Adrenal gland (tissue), 12 donors: ENCODE data around the gene ATP2B3. TPM values are rescaled to one million over a fixed set of nuclear protein-coding genes. Genes with fewer than 3 reads are reported as not detected.
A peak's percentile ranks its signal among the peaks of the same experiment; 100 is the strongest.

ENCODE experiments used
- DNase-seq, 7 donors: peaks; one replicate each; pipeline ENCODE4 v3.0.0-alpha.2; 2019 to 2020
- H3K27ac ChIP-seq, 5 donors: fragments of 200-600 bp; sonication (generic) in 4 of 5; 1 replicate in 3 of 5; 2 replicates in 2 of 5; pipeline versions ENCODE4 v1.5.1 to v1.8.0; 2016 to 2020; ENCODE audit warnings: mild to moderate bottlenecking in 1 of 5
- H3K27me3 ChIP-seq: fragments of 200-600 bp; 2 replicates; pipeline ENCODE4 v1.8.0; 2021
- H3K36me3 ChIP-seq, 2 donors: fragments of 200-600 bp; replicated peaks in 1 of 2; 1 replicate in 1 of 2; 2 replicates in 1 of 2; pipeline versions ENCODE4 v1.5.1 to v1.8.0; 2018 to 2022
- H3K4me1 ChIP-seq, 2 donors: fragments of 200-600 bp; replicated peaks in 1 of 2; 1 replicate in 1 of 2; 2 replicates in 1 of 2; pipeline versions ENCODE4 v1.5.1 to v1.8.0; 2018 to 2021
- H3K4me3 ChIP-seq, 4 donors: fragments of 200-600 bp; sonication (generic) in 3 of 4; one replicate each; pipeline ENCODE4 v1.5.1; 2016 to 2018
- H3K9me3 ChIP-seq, 3 donors: fragments of 200-600 bp; sonication (generic) in 1 of 3; replicated peaks in 1 of 3; 1 replicate in 2 of 3; 2 replicates in 1 of 3; pipeline versions ENCODE4 v1.5.1 to v1.8.0; 2016 to 2021
- CTCF ChIP-seq, 6 experiments: fragments of 450-650 bp in 4 of 6; fragments of 200-600 bp in 2 of 6; sonication (generic) in 1 of 6; IDR thresholded peaks; 1 replicate in 5 of 6; 2 replicates in 1 of 6; pipeline versions ENCODE4 v1.5.1 to v1.8.0; 2016 to 2021; ENCODE audit warnings: antibody characterized with exemption in 6 of 6, mild to moderate bottlenecking in 2 of 6, moderate library complexity in 1 of 6
- POLR2A ChIP-seq, 2 donors: fragments of 450-650 bp; IDR thresholded peaks; one replicate each; pipeline ENCODE4 v1.6.1; 2017; ENCODE audit warnings: antibody characterized with exemption in 2 of 2, mild to moderate bottlenecking in 2 of 2, moderate library complexity in 1 of 2
- WGBS, 4 donors: extraction: QIAGEN DNeasy Blood & Tissue Kit in 2 of 4; methylation state at CpG; one replicate each; pipeline versions ENCODE4 v1.1.5 to v1.1.7; 2013 to 2017; 5-methylcytosine and 5-hydroxymethylcytosine counted together
- intact Hi-C, 2 donors: fragments of 100-400 bp; cut with DNase I; formaldehyde crosslinking; loops; one replicate each; pipeline versions ENCODE4 v1.14.1 to v1.15.0; 2022 to 2023
- polyA plus RNA-seq, 3 donors: library from polyadenylated mRNA; stranded (reverse); fragments of 200-250 nt in 2 of 3; fragments of 350-450 nt in 1 of 3; fragmentation: Illumina TruSeq in 1 of 3; extraction: RNeasy Lipid Tissue Mini Kit (QIAGEN cat#74804) in 1 of 3; gene quantifications; one replicate each; pipeline ENCODE4 v1.2.3, GENCODE V29; 2013 to 2014
- total RNA-seq, 9 donors: library from RNA; depleted of rRNA in 4 of 9; stranded (reverse); fragments of >200 nt in 4 of 9; fragments of 120-200 nt in 1 of 9; fragmentation: NEBNext Ultra II Directional in 1 of 9; extraction: Animal tissue kit (Norgen Biotek cat#: 25700) in 1 of 9; gene quantifications; one replicate each; pipeline versions ENCODE4 v1.1.0 to v1.2.4, GENCODE V29; 2013 to 2023
- donor health status: healthy with polysubstance abuse.
- donor health status: Bipolar disorder and iron deficiency.
- donor health status: DM: yes; HTN: yes; CAD: no.
- donor health status: DM: no; HTN: no; CAD: no.
- donor health status: DM: no; HTN: no; CAD: no.
- donor health status: DM: yes; HTN: yes; CAD: no.

ATP2B3 gene
- total and polyA plus RNA-seq, 12 donors: 1.1 to 46.4 (median 15.4) TPM

DNA sequence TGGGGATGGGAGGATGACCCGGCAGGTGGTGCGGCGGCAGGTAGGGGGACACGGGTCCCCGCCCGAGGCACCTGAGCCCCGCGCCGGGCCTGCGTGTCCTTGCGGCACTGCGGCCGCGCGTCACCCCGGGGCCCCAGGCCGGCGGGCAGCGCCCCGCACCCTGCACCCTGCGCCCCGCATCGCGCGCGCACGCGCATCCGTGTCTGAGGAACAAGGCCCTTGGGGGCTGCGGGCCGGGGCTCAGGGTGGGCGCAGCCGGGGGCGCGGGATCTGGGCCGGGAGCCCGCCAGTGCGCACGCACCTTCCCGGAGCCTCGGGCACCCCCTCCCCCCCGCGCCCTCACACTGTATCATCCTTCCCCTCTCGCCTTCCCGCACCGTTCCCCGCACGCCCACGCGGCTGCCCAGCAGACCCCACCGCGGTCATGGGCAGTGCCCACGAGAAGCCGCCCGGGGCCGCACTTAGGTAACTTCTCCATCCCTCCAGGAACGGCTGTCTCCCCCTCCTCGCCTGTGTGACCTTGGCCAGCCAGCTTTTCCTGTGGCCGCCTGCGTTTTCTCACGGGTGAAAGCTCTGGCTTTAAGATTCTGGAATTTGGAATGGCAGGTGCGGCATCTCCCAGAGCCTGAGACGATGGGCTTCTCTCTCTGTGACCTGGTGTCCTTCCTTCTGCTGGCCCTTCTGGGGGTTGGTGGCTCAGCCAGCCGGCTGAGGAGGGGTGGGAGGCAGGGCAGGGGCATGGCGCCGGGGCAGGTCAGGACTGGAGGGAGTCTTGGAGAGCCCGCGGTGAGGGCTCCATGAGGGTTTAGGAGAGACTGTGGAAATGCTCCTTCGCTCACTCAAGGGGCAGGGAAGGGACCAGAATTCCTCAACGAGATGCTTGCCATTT is 748 bp downstream of the ATP2B3 start:
- H3K27ac ChIP-seq: no peak overlapping the region
- no peaks in the 10 kb centered on the region for H3K36me3 ChIP-seq
- H3K4me3 ChIP-seq: peak overlapping the region in 1 of 4 donors; percentile 32
- intact Hi-C loops: no loop called here
- TF ChIP-seq CTCF (IDR thresholded peaks at IDR 0.05) (no peak), POLR2A (IDR thresholded peaks at IDR 0.05) (no peak)
- H3K4me1 ChIP-seq: no peaks in the 10 kb centered on the region
- peaks cover 47% of the 10 kb centered on the region for H3K27me3 ChIP-seq
- WGBS, 4 donors: 4 to 57% (median 20%) methylated on average over 4 to 63 of the region's 70 CpGs
- DNase-seq: no peak
- no peaks in the 10 kb centered on the region for H3K9me3 ChIP-seq

DNA sequence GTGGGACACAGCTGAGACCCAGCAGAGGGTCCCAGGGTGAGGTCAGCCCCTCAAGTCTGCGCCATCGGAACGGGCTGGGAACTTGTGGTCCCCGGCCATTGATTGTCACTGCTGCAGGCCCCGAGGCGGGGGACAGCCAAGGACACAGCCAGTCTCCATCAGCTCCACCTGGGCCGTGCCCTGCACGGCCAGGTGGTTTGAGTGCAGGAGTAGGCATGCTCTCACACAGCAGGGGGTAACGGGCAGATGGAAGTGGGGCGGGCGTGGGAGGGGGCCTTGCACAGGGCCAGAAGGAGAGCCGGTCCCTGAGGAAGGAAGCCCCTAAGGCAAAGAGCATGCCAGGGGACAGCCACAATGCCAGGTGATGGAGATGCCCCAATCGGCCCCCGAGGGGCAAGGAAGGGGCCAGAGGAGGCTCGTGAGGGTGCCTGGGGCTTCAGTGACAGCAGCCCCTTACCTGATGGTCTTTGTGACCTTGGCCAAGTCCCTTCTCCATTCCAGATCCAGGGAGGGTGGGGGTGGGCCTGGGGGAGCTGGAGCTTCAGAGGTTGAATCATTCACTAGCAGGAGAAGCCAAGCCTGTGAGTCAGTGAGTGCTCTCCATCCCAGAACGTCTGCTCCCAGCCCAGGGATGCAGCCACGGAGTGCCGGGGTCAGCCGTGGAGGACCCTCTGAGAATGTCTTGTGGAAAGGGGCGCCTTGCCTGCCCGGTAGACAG is 2.3 kb downstream of the ATP2B3 start:
- Histone ChIP-seq H3K27ac (peak overlapping the region in 1 of 5 donors; percentile 40), H3K4me1 (no peaks in the 10 kb centered on the region), H3K4me3 (no peak overlapping the region), H3K36me3 (no peaks in the 10 kb centered on the region), H3K9me3 (no peaks in the 10 kb centered on the region), H3K27me3 (peaks cover 47% of the 10 kb centered on the region)
- 25 to 62% (median 57%) methylated on average over 6 to 21 of the region's 21 CpGs; no CpG with 5 or more reads in 1 of the 4 donors for WGBS, 4 donors
- TF ChIP-seq POLR2A (IDR thresholded peaks at IDR 0.05) (no peak), CTCF (IDR thresholded peaks at IDR 0.05) (no peak)
- no peak for DNase-seq
- intact Hi-C loops: no loop called here

GRCh38 chrX:153520287-153520917 is 3.0 kb downstream of the ATP2B3 start:
- peak overlapping the region in 1 of 5 donors; percentile 40 for H3K27ac ChIP-seq
- peaks cover 50% of the 10 kb centered on the region for H3K27me3 ChIP-seq
- TF ChIP-seq POLR2A (IDR thresholded peaks at IDR 0.05): no peak
- TF ChIP-seq CTCF (IDR thresholded peaks at IDR 0.05): no peak
- intact Hi-C loops: no loop called here
- H3K4me1 ChIP-seq: no peaks in the 10 kb centered on the region
- no peak overlapping the region for H3K4me3 ChIP-seq
- 50 to 70% (median 68%) methylated on average over 2 to 7 of the region's 7 CpGs for WGBS, 4 donors
- no peak for DNase-seq
- no peaks in the 10 kb centered on the region for H3K9me3 ChIP-seq
- no peaks in the 10 kb centered on the region for H3K36me3 ChIP-seq

GRCh38 chrX:153521034-153521433 is 3.6 kb downstream of the ATP2B3 start:
- Histone ChIP-seq H3K4me1 (no peaks in the 10 kb centered on the region), H3K4me3 (no peak overlapping the region), H3K36me3 (no peaks in the 10 kb centered on the region), H3K27ac (peak overlapping the region in 1 of 5 donors; percentile 45), H3K27me3 (peaks cover 56% of the 10 kb centered on the region), H3K9me3 (no peaks in the 10 kb centered on the region)
- DNase-seq: peak in 6 of 7 donors; percentile 41 to 70 (median 50)
- intact Hi-C loops: no loop called here
- 25 to 52% (median 49%) methylated on average over 5 to 9 of the region's 9 CpGs; no CpG with 5 or more reads in 1 of the 4 donors for WGBS, 4 donors
- TF ChIP-seq CTCF (IDR thresholded peaks at IDR 0.05) (no peak), POLR2A (IDR thresholded peaks at IDR 0.05) (no peak)
